Stimulated activated CD8-positive, alpha-beta memory T cell treated with anti-CD3 and anti-CD28 coated beads, Interleukin-7, amount 100 ng/mL, for 48 hours (primary cell): ENCODE results near the gene SLC9A3.

ENCODE experiments used
- DNase-seq, 2 donors: peaks; one replicate each; pipeline ENCODE4 v3.0.0-alpha.2; 2020; ENCODE audit warnings: low read depth in 1 of 2; ENCODE audit errors: extremely low read depth in 1 of 2

Gene SLC9A3

DNA sequence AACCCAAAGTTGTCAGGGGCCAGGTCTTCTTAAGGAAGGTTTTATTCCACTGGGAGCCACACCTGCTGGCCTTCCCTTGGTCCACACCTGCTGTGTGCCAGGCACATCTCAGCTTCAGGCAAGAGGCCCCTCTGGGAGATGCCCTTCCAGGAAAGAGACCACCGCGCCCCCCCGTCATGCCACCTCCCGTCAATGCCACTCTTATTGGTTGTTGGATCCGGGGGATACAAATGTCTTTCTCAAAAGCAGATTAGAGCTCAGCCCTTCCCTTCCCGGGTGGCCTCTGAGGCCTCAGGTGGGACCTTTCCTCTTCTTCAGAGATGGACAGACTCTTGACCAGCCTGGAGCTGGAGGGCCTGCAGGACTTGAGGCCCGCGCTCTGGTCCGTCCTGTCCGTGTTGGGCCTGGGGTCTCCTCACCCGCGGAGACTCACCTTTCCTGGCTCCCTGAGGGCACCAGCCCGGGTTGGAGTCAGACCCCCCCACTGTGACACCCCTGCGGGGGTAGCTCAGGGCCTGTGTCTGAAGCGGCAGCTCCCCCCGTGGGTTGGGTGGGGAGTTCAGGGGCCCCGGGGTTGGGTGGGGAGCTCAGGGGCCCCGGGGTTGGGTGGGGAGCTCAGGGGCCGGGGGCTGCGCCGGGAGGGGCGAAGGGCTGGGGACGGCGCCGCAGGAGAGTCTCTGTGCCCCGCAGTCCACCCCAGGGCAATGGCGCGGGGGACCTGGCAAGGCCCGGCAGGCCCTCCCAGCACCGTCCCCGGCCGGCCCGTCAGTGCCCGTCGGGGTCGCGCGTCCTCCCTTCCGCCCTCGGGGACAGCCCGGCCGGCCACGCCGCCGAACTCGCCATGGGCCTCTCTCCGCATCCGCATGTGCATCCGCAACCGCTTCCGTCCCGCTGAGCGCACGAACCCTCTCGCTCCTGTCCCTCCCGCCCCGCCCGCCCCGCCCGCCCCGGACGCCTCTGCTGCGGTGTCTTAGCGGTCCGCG, 3.7 kb upstream of the SLC9A3 start:
- DNase-seq = no peak

DNA sequence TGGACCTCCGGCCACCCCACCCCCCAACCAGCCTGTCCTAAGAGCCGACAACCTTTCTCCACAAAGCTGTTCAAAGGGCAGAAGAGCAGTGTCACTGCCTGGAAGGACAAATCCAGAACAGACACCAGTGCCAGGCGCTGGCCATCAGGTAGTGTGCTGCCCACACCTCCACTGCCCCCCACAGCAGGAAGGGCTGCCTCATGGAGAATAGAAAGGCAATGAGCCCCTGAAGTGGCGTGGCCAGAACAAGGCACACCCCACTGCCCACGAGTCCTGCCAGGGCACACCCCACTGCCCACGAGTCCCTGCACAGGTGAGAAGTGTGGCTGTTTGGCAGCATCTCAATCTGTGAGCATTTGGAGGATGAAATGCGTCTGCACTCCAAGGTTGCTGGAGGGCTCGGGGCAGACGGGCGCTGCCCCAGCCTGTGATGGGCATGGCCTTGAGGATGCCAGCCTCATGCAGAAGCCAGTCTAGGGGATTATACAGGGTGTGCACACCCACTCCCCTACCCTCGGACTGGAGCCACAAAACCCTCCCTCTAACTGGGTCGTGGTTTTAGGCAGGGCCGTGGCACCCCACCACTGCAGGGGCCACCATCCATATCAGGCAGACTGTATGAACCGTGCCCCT, 2.3 kb upstream of the SLC9A3 start:
- no peak for DNase-seq

DNA sequence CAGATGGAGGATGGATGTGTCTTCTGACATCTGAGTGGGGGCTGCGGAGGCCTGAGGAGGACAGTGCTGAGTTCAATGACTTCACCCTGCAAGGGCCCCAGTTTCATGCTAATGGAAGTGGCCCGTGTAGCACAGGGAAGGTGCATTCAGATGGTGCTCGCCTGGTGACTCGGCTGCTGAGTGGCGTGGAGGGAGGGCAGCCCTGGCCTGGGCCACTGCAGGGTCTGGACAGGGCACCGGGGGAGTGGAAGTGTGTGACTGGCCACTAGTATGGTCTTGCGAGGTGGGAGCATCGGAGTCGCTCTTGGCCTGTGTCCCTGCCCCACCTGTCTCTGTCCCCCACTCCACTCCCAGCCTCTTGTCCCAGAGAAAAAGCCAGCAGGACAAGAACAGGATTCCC, 1.7 kb upstream of the SLC9A3 start:
- no peak for DNase-seq

DNA sequence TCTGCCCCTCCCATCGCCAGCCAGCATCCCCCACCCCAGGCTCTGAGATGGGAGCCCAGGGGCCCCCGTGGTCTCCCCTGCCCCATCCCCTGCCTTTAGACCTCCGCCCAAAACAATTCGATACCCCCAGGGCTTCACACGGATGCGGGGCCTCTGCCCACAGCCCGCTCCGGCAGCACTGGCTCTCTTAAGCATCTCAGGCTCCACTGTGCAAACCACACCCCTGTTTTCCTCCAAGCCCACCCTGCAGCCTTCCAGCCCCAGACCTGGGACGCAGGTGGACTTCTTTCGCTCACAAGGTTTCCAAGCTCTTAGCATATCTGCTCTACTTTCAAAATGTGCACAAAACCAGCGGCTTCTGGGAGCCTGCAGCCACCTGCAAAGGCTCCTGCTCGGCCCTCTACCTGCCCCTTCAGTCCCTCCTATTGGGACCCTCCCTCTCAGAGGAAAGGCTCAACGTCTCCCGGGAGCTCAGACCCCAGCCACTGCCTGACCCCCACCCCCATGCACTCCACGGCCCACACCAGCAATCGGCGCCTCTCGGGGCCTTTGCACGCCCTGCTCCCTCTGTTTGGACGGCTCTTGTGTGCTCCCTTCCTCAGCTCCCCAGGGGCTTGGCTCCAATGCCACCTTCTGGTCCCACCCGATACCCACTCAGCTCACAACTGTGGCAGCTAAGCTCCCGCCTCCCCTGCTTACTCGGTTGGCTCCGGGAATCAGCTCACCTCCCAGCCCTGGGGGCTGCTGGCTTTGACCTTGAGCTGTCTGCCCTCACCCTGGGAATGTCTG, 918 bp upstream of the SLC9A3 start:
- DNase-seq = no peak

DNA sequence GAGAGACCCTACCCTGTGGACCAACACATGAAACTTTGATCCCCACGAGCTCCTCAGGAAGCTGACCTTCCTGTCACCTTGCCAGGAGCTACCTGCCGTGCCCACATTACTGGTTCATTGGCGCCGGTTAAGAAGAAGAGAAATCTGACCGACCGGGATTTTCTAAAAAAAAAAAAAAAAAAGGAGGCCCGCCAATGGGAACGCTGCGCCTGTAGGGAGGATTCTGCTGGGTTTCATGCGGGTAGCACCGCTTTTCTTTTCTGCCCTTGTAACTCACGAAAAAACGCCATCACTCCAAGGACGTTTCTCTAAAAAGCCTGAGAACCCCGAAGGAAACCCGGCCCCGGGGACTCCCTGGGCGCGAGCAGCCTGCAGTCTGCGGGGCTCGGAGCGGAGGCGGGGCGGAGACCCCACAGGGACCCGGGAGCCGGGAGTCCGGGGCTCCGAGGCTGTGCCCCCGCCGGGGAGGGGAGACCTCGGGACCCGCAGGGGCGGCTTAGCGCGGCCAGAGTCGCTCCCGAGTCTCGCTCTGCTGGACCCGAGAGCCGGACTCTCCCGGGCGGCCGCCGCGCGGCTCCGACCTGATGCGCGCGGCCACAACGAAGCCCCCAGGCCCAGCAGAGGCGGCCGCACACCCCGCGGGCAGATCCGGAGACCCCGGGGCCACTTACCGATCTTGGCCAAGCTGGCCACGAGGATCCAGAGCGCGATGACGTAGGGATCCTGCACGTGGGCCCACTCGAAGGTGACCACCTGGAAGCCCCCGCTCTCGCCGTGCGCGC, 617 bp downstream of the SLC9A3 start:
- no peak for DNase-seq

DNA sequence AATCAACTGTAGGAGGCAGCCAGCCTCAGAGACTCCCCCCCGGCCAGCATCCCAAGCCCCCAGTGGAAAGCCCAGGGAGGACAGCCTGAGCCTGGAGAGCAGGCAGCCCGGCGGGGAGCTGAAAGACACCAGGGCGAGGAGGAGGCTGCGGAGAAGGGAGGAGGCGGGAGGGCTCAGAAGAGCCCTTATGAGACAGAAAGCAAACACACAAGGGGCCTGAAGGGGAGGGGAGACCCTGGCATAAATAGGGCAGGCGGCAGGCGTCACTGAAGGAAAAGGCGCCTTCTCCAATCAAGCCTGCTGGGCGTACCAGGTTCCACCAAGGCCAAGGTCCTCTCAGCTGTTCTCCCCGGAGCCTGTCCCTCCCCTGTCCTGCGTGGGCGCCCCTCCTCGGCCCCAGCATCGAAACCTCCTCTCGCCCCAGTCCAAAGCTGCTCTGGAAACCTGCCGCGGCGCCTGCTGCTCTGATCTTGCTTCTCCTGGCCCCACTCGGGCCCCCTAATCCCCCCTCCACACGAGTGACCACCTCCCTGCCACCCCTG, 1.3 kb downstream of the SLC9A3 start:
- no peak for DNase-seq

DNA sequence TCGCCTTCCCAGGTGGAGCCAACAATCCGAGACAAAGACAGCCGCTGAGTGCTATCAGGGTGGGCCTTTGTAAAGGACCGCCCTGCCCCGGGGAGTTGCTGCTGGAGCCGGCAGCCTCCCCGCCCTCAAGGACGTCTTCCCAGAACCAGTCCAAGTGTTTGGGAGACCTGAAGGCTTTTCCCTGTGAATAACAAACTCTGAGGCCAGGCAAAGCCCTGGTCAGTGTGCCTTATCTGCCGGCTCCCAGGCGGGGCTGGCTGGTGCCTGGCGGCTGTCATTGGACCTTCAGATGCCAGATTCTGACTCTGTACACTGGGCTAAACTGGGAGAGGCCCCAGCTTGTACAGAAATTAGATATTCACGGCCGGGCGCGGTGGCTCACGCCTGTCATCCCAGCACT, 2.1 kb downstream of the SLC9A3 start:
- no peak for DNase-seq

DNA sequence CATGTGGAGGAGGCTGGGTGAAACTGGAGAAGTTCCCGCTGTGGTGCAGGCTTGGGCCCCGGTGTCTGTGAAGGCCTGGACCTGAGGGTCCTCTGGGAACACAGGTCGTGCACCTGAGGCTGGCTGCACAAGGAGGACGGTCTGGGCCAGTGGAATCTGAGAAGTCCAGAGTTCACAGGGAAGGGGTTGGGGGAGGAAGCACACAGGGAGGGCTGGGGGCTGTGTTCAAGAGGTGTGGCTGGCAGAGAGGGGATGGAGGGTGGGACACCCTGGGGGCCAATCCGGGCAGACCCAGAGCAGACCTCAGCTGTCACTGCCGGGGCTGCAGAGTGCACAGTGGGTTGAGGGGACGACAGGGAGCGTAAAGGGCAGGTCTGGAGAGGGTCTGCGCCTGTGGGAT, 2.6 kb downstream of the SLC9A3 start:
- DNase-seq = no peak

DNA sequence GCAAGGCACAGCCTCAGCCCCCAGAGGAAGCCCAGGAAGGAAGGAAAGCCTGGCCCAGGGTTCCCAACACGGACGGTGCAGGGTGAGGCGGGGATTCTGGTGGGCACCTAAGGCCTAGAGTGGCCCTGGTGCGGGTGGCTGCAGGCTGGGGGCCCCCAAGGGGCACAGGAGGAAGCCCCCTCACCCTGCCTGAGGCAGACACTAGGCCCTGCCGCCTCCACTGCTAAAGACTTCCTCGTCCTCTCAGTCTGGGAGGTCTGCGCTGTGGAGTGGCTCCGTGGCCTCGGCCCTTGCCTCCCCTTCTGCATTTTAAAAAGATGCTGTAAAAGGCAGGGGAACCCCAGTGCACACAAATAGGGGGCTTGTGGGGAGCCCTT, 3.4 kb downstream of the SLC9A3 start:
- no peak for DNase-seq

DNA sequence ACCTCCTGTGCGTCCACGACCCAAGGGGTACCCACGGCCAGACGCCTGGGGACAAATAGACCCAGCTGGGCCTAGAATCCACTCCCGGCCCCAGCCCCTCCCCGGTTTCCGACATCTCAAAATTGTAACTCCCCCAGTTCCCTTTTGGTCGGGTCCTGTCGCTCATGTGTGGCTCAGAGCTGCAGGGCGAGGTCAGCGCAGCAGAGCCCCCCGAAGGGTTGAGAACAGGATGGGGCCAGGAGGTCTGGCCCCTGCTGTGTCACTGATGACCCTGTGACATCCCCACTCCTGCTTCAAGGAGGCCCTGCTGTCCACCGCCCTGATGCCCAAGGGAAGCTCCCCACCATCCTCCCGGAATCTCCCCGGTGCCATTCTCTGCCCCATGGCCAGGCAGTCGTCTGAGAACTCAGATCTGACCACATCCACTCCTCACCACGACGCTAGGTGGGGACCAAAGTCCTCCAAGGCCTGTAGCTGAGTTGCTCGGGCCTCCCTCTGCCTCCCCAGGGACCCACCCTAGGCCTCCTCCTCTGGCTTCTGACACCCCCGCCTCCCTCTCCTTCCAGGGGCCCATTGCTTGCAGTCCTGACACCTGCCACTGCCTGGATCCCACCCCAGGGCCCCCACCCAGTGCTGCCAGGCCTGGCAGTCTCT, 3.9 kb downstream of the SLC9A3 start:
- DNase-seq = no peak

DNA sequence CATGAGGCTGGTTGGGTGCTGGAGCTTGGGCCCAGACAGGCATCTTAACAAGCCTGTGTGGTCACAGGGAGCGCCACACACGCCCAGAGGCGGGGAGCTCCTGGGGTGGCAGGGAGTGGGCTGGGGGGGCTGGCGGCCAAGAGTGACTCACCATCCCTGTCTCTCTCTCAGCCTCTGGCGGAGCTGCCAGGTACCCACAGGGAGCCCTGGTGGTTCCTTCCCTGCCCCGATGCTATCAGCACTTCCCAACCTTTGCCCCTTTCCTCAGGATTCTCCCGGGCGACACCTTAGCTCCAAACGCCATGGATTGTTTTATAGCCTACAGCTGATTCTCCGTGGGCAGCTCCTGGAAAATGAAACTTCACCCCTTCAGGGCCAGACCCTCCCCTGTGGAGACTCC, 5.5 kb downstream of the SLC9A3 start:
- no peak for DNase-seq

DNA sequence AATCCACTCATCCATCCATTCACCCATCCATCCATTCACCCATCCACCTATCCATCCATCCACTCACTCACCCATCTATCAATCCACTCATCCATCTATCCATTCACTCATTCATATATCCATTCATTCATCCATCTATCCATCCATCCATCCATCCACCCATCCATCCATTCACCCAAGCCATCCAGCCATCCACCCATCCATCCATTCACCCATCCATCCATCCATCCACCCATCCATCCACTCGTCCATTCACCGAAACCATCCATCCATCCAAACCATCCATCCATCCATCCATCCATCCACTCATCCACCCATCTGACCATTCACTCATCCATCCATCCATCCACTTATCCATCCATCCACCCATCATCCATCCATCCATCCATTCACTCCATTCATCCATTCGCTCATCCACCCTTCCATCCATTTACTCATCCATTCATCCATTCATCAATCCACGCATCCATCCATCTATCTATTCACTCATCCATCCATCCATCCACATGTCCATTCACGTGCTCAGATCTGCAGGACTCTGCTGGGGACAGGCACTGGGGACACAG, 6.6 kb downstream of the SLC9A3 start:
- no peak for DNase-seq

DNA sequence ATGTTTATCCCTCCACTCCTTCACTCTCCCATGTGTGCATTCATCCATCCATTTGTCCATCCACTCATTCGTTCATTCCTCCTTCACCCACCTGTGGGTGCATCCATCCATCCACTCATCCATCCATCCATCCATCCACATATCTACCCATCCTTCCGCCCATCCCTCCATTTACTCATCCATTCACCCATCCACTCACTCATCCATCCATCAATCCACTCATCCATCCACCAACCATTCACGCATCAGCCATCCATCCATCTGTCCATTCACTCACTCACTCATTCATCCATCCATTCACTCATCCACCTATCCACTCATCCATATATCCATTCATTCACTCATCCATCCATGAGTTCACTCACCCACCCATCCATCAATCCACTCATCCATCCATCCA, 7.3 kb downstream of the SLC9A3 start:
- no peak for DNase-seq

DNA sequence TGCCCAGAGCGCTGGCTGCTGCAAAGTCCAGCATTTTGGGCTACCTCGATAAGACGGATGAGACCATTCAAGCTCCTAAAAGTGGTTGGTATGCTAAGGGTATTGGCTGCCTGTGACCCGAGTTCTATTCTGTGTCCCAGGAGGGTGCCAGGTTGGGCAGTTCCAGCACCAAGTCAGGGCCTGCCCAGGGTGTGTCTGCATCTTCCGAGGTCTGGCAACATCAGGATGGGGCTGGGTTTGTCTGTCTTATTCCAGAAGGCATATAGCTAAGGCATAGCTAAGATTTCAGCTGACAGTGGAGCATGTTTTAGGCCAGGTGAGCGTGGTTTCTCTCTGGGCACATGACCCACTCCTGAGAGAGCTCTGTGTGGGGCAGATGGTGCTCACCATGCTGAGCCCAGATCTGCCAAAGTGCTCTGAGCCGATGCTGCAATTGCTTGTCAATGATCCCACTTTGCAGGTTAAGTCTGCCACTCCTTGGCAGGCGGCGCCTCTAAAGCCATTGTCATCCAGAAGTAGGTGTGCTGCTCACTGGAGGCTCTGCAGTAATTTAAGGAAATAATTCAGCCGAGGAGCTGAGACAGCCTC, 7.8 kb downstream of the SLC9A3 start:
- DNase-seq = no peak

DNA sequence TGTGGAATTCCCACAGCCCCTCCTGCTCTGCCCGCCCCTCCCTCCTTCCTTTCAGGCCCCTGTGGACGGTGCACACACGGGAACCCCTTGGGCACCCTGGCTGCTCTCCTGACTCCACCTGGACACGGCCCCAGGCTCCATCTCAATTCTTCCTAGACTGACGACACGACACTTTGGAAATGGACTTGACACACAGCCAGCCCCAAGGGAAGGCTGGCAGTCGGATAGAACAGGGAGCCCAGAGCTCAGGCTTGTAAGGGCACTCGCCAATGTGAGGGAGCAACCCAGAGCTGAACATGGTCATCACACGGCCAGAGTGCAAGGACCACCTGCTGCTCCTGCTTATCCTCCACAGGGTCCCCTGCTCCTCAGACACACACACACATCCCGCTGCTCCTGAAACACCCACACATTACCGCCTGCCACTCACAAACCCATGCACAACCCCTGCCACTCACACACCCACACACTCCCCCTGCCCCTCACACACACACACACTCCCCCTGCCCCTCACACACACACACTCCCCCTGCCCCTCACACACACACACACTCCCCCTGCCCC, 8.9 kb downstream of the SLC9A3 start:
- DNase-seq = no peak

DNA sequence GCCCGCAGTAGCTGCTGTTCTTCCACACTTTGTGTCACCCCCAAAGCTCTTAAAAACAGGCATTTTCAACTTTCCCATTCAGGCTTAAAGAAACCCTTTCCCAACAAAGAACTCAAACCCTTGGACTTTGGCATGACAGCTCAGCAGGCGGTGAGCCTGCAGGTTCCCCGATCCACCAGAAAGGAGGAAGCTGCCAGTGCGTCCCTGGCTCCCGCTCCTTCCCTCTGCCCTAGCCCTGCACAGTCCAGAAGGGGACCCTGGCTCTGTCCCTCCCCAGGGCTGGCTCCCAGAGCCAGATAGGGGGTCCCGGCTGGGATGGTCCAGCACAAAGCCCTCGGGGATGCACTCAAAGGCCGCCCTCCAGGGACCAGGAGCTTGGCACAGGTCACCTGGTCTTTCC, 9.6 kb downstream of the SLC9A3 start:
- DNase-seq = no peak

DNA sequence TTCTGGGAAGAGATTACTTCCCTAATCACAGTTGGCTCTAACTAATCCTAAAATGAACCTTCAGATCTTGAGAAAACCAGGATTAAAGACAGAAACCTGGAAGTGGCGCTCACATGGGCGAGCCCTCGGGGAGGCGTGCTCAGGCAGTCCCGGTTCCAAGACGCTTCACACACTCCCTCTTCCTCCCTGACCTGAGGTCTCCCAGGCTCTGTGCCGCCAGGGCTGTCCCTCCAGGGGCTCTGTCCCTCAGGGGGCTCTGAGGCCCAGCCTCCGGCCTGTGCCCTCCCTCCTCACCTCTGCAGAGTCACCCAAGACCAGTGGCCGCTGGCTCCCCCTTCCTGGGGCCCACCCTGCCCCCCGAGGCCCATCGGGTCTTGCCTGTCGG, 10.2 kb downstream of the SLC9A3 start:
- no peak for DNase-seq

DNA sequence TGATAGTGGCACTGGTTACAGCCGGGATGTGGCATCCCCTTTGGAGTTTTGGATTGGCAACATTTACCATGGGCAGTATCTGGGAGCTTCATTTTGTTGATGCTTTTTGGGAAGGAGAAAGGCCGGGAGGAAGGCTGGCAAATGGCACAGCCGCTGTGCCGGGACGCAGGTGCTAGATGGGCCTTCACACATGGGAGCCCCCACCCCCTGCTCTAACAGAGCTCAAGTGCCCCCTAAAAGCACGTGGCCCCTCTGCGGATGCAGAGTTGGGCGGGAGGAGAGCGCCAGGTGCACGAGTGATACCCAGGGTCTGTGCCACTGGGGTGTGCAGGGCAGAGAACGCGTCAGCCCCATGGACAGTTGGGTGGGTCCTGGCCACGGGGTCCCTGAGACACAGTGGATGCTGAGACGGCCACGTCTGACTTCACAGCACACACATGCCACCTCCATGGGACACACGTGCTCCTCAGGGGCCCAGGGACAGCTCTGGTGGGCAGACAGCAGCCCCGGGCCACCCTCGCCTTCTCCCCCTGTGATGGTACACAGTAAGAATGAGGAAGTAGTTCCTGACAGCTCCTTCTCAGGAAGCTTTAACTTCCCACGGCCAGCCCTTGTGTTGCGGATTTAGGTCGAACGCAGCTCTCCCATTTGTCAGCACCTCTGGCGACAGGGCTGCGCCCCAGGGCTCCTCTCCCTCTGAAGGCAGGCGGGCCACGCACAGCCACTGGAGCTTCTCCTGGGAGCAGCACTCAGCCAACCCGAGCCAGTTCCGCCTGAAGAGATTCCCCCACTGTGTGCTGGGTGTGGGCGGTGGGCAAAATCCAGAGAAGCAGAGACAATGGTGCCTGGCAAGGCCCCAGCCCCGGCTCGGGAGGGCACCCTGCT, 10.8 kb downstream of the SLC9A3 start:
- no peak for DNase-seq
